Amniotic epithelial cell (primary cell): ENCODE measurements around the gene MAL.

Experiments
- DNase-seq: peaks from one replicate; pipeline ENCODE4 v3.0.0-alpha.2; 2010; ENCODE audit warnings: low read depth

Gene MAL

DNA sequence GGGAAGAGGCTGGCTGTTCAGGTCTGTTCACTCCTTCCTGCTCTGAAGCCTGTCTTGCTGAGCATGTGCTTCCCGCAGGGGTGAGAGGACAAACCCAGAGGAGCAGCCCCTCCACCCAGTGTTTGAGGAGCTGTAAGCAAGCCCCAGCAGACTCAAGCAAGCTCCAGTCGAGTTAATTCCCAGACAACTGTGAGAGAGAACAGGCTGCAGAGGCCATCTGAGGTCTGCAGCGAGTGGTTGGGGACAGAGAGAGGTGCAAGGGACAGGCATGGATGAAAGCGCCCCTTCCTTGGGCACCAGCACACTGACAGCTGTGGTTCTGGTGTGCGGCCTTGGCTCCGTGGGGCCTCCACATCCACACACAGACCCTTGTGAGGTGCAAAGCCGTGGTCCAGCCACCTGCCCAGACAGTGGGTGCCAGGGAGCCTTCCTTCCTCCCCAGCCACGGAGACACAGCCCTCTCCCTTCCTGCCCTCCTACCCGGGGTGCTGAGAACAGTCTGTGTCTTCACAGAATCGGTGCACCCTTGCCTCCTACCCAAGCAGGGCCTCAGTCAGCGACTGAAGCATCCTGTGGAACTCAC is 36.2 kb downstream of the MAL start:
- DNase-seq, result no peak

DNA sequence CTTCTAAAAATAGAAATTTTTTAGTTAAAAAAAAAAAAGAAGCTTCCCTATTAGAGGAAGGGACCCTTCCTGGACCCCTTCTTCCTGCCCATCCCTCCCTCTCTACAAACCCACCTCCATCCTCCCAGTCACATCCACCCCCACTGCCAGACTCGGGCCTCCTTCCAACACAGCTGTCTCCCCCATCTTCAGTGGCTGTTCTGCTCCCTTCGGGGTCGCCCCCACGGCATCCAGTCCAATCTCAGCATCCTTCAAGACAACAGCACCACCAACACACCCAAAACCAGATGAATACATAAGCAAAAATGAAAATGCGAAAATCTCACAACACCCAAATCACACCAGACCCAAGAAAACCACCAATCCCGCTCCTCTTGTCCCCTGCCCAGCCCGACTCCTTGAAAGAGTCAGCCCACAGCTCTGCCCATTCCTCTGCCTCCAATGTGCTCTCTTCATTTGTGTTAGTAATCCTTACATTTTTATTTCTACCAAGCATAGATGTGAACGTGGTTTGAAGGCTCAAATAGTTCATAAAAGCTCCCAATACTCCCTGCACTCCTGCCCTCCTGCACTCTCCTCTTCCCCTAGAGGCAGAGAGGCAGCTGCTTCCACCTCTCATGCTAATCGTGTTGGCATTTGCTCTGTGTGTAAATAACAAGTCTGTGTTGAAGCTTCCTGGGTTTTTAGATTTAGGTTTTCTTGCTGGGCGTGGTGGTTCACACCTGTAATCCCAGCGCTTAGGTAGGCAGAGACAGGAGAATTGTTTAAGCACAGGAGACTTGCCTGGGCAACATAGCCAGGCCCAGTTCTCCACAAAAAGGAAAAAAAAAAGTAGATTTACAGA is 37.0 kb downstream of the MAL start:
- DNase-seq, result no peak

DNA sequence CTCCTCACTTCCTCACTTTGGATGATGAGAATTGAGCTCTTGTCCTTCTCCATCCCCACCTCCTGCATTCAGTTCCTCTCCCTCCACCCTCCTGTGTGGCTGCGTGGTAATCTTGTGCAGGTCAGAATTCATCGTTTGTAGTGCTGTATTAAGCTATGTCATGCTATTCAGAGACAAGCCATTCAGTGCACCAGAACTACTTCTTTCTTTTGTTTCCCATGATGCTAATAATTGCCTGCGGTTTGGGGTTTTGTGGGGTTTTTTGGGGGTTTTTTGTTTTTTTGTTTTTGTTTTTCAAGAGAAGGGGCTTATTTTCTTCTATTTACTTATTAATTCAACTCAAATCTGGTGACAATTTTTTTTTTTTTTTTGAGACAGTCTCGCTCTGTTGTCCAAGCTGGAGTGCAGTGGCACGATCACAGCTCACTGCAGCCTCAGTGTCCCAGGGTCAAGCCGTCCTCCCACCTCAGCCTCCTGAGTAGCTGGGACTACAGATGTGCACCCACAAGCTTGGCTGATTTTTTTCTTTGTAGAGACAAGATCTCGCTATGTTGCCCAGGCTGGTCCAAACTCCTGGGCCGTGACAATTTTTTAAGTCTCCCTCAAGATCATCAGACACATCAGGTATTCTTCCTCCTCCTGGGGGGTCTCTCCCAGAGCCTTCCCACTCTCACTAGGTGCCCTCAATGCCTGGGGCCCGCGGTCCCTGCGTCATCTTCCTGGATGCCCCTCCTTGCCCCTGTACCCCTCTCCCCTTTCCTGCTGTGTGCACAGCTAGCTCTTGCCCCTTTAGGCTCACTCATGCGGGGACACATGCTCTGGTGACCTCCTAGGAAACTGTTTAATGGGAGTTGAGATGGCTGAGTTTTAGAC is 37.8 kb downstream of the MAL start:
- no peak for DNase-seq

DNA sequence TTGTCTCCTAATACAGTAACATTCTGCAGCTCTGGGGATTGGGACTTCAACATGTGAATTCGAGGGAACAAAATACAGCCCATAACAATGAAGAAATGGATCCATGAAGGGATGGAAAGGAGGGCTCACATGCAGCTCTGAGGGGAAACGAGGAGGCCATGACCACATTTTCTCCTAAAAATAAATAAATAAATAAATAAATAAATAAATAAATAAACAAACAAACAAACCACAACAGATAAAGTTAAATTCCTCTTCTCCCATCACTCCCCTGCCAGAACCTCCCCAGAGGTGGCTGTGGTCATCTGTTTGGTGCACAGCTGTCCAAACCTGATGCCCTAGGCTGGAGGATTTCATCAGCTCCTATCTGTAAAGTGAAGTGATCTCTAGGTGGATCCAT is 42.7 kb downstream of the MAL start:
- no peak for DNase-seq

GRCh38 chr2:95069465-95069864 is 44.0 kb downstream of the MAL start:
- DNase-seq, result no peak

DNA sequence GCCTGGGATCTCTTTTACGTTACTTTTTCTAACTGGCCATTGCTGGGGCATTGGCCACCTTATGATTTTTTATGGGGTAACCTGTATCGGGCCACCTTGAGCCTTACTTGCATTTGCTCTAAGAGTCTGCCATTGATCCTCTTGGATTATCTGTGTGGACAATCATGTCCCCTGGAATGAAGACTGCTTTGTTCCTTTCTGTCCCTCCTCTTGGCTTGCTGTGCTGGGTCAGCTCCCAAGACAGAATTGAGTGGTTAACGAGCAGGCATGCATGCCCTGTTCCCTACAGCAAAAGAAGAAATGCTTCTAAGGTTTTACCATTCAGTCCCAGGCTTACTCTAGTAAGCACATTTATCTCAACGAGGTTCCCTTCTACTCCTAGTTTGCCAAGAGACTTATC is 46.3 kb downstream of the MAL start:
- DNase-seq, result no peak

DNA sequence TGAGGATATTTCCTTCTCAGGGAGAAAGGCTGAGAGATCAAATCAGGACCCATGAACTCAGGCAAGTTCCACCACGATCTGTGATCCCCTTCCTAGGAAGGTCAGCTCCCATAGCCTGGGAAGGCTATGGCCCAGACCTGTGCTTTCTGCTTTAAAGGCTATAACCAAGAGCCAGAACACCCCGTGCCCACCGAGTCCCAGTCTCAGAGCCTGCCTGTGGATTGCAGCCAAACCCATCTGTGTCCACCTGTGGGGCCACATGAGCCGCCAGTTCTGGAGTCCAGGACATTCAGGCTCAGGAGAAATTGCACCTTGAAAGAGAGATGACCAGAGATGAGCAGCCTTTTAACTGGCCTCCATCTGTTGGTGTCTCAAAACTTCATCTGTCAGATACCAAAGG is 46.9 kb downstream of the MAL start:
- DNase-seq, result no peak

- DNase-seq, result no peak
Observed at GRCh38 chr2:95073856-95074662, 48.6 kb downstream of the MAL start.

DNA sequence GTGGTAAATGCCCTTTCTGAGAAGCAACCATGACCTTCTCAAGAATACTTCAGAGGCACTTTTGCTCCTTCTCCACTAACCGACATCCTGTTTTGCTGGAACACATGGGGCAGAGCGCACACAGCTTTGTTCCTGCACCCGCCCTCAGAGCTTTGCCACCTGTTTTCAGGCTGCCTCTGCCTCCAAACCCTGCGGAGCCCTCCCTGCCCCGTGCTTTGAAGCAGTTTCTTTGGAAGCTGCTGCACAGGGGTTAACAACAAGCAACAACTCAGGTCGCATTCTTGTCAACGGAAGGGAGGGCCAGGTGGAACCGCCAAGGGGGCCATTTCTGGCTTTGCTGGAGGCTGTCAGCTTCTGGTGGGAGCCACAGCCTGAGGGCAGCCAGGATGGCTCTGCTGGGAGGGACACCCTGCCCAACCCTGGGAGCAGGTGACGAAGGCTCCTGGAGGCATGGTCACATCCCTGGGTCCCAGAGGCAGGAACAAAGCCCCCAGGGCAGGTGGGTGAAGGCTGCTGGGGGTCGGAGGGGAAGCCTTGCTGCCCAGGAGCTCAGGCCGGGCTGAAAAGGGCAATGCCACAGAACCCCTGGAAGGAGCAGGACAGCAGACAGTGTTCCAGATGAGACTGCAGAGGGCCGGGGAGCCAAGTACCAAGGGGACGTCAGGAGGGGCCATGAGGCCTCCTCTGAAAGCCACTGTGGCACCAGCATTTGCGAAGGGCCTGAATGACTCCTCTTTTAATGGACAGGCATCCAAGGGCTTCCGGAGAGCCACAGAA is 49.3 kb downstream of the MAL start:
- no peak for DNase-seq

DNA sequence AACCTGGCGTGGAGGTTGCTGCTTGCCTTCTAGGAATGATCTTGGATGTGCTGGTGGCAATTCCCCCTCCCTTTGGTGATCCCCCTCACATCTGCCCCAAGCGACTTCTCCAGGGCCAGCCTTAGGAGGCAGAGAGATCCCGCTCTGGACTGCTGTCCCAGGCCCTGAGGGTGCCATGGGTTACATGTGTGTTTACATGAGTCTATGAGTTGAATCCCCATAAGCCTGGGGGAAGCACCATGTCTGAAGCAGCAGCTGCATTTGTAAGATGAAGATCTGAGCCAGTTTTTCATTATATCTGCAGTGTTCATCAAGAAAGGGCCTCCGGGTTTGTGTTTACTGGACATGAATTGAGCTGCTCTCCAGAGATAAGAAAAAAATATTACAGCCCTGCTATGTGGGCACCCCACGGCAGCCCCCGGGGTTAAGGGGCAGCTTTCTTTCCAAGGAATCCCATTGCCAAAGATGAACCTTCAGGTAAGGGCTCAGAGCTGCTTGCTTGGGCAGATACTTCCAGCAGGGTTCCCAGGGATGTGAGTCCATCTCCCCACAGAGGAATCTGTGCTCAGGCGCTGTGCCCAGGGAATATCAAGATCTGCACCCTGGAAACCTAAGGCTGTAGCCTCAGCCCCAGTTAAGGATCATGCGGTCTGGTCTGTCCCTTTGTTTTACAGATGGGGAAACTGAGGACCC is 50.1 kb downstream of the MAL start:
- no peak for DNase-seq

DNA sequence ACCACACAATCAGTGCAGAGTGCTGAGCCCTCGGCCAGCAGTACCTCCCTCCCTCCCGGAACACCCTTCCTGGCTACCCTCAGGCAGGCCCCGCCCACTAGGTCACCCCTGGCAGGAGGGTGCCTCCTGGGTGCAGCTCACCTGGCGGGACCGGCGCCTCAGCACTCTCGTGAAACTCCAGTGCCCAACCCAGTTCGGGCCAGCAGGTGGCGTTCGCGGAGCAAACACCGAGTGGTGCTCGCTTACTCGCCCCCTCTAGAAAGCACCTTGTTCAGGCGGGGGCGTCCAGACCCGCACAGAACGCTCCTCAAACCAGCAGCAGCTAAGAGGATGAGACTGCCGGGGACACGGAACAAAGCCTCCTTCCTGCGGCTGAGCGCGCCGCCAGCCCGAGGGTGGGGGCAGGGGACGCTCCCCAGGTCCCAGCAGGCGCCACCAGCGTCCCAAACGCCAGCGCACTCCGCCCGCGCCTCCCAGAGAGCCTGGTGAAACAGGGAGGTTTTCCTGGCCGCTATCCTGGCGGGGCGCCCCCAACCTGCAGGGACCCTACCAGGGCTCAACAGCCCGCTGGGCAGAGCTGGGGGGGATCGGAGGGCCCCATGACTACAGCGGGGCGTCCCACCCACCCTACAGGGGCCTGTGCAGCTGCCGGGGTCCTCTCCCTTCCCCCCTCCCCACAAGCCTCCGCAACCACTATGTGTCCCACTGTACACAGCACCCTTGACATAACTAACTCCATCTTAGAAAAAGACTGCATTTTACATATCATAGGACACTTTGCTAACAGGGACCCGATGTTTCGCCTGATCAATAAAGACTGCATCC is 51.4 kb downstream of the MAL start:
- peak; percentile 22 for DNase-seq

DNA sequence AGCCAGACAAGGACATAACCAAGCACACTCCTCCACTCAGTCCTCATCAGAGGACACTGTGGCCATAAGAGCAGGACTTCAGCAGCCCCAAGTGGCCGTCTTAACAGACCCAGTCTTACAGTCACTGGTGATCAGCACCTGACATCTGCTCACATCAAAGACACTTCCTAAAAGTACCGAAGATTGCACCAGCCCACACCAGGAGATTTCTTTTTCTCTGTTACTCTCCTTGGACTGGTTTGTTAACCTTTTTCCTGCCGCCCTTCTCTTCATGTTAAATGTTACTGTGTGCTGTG is 52.0 kb downstream of the MAL start:
- DNase-seq, result no peak

DNA sequence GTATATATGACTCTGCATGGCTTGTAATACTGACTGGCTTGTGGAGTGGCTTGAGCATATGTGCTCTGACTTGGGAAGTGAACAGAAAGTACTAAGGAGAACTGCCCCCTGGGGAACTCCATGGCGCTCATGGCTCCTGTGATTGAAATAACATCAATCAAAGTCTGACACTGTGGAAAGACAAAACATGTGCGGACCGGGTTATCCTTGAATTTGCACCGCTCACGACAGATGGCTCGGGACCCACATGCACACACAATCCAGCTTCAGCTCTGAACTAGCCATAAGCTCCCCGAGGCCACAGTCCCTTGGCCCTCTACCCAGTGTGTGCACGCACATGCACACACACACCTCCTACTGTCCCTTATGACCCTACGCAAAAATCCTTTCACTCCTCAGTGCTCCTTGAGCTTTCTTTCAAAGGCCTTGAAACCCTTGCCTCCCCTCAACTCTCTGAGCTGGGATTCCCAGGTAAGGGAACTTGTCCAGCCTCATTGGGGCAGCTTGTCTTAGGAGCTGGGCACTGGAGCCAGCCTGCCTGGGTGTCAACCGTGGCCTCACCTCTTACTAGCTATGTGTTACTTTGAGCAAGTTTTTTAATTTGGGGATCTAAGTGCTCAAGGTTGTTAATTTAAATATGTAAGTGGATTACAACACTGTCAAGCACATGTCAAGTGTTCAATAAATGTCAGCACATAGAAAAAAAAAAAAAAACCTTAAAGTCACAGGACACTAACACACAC is 52.5 kb downstream of the MAL start:
- DNase-seq, result no peak

GRCh38 chr2:95079199-95079683 is 53.7 kb downstream of the MAL start:
- peak; percentile 19 for DNase-seq

GRCh38 chr2:95082477-95082876 is 57.0 kb downstream of the MAL start:
- no peak for DNase-seq

DNA sequence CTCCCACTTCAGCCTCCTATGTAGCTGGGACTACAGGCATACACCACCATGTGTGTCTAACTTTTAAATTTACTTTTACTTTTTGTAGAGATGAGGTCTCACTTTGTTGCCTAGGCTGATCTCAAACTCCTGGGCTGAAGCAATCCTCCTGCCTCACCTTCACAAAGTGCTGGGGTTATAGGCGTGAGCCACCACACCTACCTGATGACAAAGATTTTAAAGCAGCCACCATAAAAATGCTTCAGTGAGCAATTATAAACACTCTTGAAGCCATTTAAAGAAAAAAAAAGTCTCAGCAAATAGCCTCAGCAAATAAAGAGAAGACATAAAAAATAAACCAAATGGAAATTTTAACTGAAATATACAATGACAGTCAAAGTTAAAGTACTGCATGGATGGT is 60.5 kb downstream of the MAL start:
- DNase-seq, result no peak

GRCh38 chr2:95087379-95087778 is 61.9 kb downstream of the MAL start:
- DNase-seq, result no peak

- no peak for DNase-seq
Observed at GRCh38 chr2:95091885-95092555, 66.5 kb downstream of the MAL start.
